Stimulated activated CD8-positive, alpha-beta memory T cell treated with anti-CD3 and anti-CD28 coated beads, Interleukin-4, amount 100 ng/mL, for 48 hours (primary cell): ENCODE results near the gene TMEM41B.
"Not testable (repeated sequence)": the region's sequence is repeated elsewhere in the genome, so short reads cannot be mapped to it uniquely, and the experiment has no call there.

Source experiments
- DNase-seq: peaks from one replicate; pipeline ENCODE4 v3.0.0-alpha.2; 2020

Gene TMEM41B

GRCh38 chr11:9314291-9315077 lies at the start of gene TMEM41B:
TSS of gene TMEM41B (minus strand) at chr11:9314593. CDS start at chr11:9314441, 152 bp downstream.
- DNase-seq = peak; percentile 100

- peak; percentile 39 for DNase-seq
Measured at GRCh38 chr11:9362393-9362863, 48.0 kb upstream of the TMEM41B start.

GRCh38 chr11:9360862-9361622 lies 46.6 kb upstream of the TMEM41B start:
- not testable (repeated sequence) for DNase-seq

- no peak for DNase-seq
Measured at GRCh38 chr11:9357041-9357440, 42.6 kb upstream of the TMEM41B start.

- DNase-seq = no peak
Measured at GRCh38 chr11:9351321-9351881, 37.0 kb upstream of the TMEM41B start.

- not testable (repeated sequence) for DNase-seq
Measured at GRCh38 chr11:9347779-9348178, 33.4 kb upstream of the TMEM41B start.

- DNase-seq = no peak
Measured at GRCh38 chr11:9347100-9347499, 32.7 kb upstream of the TMEM41B start.

- no peak for DNase-seq
Measured at GRCh38 chr11:9344061-9344680, 29.8 kb upstream of the TMEM41B start.

GRCh38 chr11:9341638-9342178 lies 27.3 kb upstream of the TMEM41B start:
- DNase-seq = no peak

GRCh38 chr11:9332655-9333054 lies 18.3 kb upstream of the TMEM41B start:
- DNase-seq = no peak

GRCh38 chr11:9330387-9331384 lies 16.3 kb upstream of the TMEM41B start:
- DNase-seq = no peak

GRCh38 chr11:9320047-9320446 lies 5.7 kb upstream of the TMEM41B start:
- DNase-seq = no peak

- DNase-seq = not testable (repeated sequence)
Measured at GRCh38 chr11:9319377-9320001, 5.1 kb upstream of the TMEM41B start.

GRCh38 chr11:9318442-9319376 lies 4.3 kb upstream of the TMEM41B start:
- DNase-seq = not testable (repeated sequence)

GRCh38 chr11:9316334-9316733 lies 1.9 kb upstream of the TMEM41B start:
- no peak for DNase-seq

- peak; percentile 34 for DNase-seq
Measured at GRCh38 chr11:9315078-9315688, 790 bp upstream of the TMEM41B start.

- DNase-seq = peak; percentile 48
Measured at GRCh38 chr11:9313648-9314290, 624 bp downstream of the TMEM41B start.

GRCh38 chr11:9310485-9311090 lies 3.8 kb downstream of the TMEM41B start:
- DNase-seq = no peak
